Osteocyte (in vitro differentiated cells): Measurements from ENCODE around the gene GRIN1. TPM values are rescaled to one million over a fixed set of nuclear protein-coding genes. Genes with fewer than 3 reads are reported as not detected.

Experiments
- DNase-seq: peaks from one replicate; pipeline ENCODE4 v3.0.0; 2021; ENCODE audit warnings: mixed read lengths; ENCODE audit not compliant: unreplicated experiment; ENCODE audit errors: extremely low spot score
- H3K27ac Mint-ChIP-seq: one replicate; pipeline ENCODE4 v1.8.0; 2021; ENCODE audit warnings: mild to moderate bottlenecking, mixed read lengths; ENCODE audit not compliant: unreplicated experiment
- H3K27me3 Mint-ChIP-seq: one replicate; pipeline ENCODE4 v1.8.0; 2021; ENCODE audit warnings: mixed read lengths; ENCODE audit not compliant: unreplicated experiment
- H3K36me3 Mint-ChIP-seq: one replicate; pipeline ENCODE4 v1.8.0; 2021; ENCODE audit warnings: mixed read lengths; ENCODE audit not compliant: unreplicated experiment
- H3K4me1 Mint-ChIP-seq: one replicate; pipeline ENCODE4 v1.8.0; 2021; ENCODE audit warnings: mixed read lengths; ENCODE audit not compliant: unreplicated experiment
- H3K4me3 Mint-ChIP-seq: one replicate; pipeline ENCODE4 v1.8.0; 2021; ENCODE audit warnings: mild to moderate bottlenecking, moderate library complexity, mixed read lengths; ENCODE audit not compliant: unreplicated experiment
- H3K9me3 Mint-ChIP-seq: one replicate; pipeline ENCODE4 v1.8.0; 2021; ENCODE audit warnings: mixed read lengths; ENCODE audit not compliant: unreplicated experiment
- total RNA-seq: library from RNA; stranded (reverse); gene quantifications from 2 replicates; pipeline ENCODE4 v1.2.1, GENCODE V29; 2021
- TF ChIP-seq, protein P1 (sequence below): fragments of 200-600 bp; sonication (generic); IDR thresholded peaks from 2 replicates; pipeline ENCODE4 v1.5.0; 2021; ENCODE audit warnings: antibody characterized with exemption, mild to moderate bottlenecking, moderate library complexity

GRIN1 gene
- total RNA-seq, 1 donor from 2014 or later = not detected

- Mint-ChIP-seq H3K4me1 (peaks cover 5% of the 10 kb centered on the region), H3K27me3 (peaks cover 21% of the 10 kb centered on the region), H3K36me3 (no peaks in the 10 kb centered on the region), H3K4me3 (peak overlapping the region; percentile 65), H3K9me3 (no peaks in the 10 kb centered on the region), H3K27ac (no peak overlapping the region)
- DNase-seq = no peak
- TF ChIP-seq, protein P1, sequence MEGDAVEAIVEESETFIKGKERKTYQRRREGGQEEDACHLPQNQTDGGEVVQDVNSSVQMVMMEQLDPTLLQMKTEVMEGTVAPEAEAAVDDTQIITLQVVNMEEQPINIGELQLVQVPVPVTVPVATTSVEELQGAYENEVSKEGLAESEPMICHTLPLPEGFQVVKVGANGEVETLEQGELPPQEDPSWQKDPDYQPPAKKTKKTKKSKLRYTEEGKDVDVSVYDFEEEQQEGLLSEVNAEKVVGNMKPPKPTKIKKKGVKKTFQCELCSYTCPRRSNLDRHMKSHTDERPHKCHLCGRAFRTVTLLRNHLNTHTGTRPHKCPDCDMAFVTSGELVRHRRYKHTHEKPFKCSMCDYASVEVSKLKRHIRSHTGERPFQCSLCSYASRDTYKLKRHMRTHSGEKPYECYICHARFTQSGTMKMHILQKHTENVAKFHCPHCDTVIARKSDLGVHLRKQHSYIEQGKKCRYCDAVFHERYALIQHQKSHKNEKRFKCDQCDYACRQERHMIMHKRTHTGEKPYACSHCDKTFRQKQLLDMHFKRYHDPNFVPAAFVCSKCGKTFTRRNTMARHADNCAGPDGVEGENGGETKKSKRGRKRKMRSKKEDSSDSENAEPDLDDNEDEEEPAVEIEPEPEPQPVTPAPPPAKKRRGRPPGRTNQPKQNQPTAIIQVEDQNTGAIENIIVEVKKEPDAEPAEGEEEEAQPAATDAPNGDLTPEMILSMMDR = no peak
These were observed 30.2 kb downstream of the GRIN1 start for GRCh38 chr9:137168904-137169856.

DNA sequence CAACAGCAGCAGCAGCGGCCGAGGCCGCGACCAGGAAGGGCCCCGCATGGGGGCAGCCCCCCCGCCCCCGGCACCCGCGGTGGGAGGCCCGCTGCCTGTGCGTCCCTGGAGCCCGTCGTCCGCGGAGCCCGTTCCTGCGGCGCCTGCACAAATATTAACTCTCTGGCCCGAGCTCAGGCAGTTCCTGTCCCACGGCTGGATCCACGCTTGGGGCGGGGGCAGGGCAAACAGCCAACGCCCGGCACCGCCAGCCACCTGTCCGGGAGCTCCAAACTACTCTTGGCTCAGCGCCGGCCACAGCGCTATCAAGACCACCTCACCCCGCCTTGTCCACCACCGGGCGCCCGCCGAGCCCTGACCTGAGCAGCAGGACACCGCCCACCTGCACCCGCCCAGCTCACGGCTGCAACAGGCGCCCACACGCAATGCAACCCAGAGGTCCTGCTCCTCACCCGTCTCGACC lies 31.0 kb downstream of the GRIN1 start, which contains the start of gene LRRC26:
Gene LRRC26, minus strand, starts transcription at position 156 of the 463 bp plus-strand sequence. Its CDS starts 108 bp downstream, at position 48.
- Mint-ChIP-seq H3K4me1 (peaks cover 5% of the 10 kb centered on the region), H3K4me3 (peak within 1 kb of the TSS; percentile 65), H3K9me3 (no peaks in the 10 kb centered on the region), H3K36me3 (no peaks in the 10 kb centered on the region), H3K27ac (no peak within 1 kb of the TSS), H3K27me3 (peaks cover 16% of the 10 kb centered on the region)
- TF ChIP-seq, protein P1 = no peak
- DNase-seq = no peak

GRCh38 chr9:137170486-137171148 lies 31.7 kb downstream of the GRIN1 start:
- TF ChIP-seq, protein P1 = no peak
- no peak for DNase-seq
- H3K27ac Mint-ChIP-seq = no peak overlapping the region
- H3K27me3 Mint-ChIP-seq = peaks cover 13% of the 10 kb centered on the region
- H3K36me3 Mint-ChIP-seq = no peaks in the 10 kb centered on the region
- H3K4me3 Mint-ChIP-seq = no peak overlapping the region
- H3K4me1 Mint-ChIP-seq = peaks cover 5% of the 10 kb centered on the region
- H3K9me3 Mint-ChIP-seq = no peaks in the 10 kb centered on the region

DNA sequence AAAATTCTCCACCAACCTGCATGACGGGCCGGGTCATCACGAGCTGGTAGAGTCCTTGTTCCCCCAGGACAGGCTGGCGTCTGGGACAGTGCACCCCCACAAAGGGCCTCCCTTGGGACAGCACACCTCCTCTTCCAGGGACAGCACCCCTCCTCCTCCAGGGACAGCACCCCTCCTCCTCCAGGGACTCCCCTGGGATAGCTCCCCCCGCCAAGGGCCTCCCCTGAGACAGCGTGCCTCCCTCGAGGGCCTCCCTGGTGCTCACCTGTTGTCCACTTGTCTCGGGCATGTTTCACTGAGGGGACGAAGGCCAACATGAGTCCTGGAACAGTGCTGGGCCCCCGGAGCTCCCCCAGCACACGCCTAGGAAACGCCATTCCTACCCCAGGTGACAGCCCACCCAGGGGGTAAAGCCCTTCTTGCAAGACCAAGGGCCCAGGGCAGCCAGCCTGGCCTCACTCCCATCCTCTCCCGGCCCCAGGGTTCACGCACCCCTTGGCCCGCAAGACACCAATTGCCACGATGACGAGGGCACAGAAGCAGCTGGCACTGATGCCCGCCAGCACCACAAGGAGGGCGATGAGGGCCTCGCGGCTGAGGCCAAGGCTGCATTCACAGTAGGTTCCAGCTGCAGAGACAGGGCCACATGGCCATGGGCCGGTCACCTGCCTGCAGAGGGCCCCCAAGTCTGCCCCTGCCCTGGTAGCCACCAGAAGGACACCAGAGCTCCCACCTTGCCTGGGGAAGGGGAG lies 32.4 kb downstream of the GRIN1 start:
- no peak for DNase-seq
- no peaks in the 10 kb centered on the region for H3K9me3 Mint-ChIP-seq
- peaks cover 5% of the 10 kb centered on the region for H3K4me1 Mint-ChIP-seq
- H3K27me3 Mint-ChIP-seq = peaks cover 12% of the 10 kb centered on the region
- H3K4me3 Mint-ChIP-seq = no peak overlapping the region
- H3K36me3 Mint-ChIP-seq = no peaks in the 10 kb centered on the region
- H3K27ac Mint-ChIP-seq = no peak overlapping the region
- TF ChIP-seq, protein P1 = no peak
